ENCODE data around the gene MED12L.

MED12L gene

GRCh38 chr3:151327571-151328198, 242.2 kb downstream of the MED12L start:
- in situ Hi-C loops (cut with MboI; ENCODE audit: low pct_unique_long_range_greater_than_20kb, low sequenced_read_pairs, unreplicated experiment): no loop called here
- TF ChIP-seq, protein P1, sequence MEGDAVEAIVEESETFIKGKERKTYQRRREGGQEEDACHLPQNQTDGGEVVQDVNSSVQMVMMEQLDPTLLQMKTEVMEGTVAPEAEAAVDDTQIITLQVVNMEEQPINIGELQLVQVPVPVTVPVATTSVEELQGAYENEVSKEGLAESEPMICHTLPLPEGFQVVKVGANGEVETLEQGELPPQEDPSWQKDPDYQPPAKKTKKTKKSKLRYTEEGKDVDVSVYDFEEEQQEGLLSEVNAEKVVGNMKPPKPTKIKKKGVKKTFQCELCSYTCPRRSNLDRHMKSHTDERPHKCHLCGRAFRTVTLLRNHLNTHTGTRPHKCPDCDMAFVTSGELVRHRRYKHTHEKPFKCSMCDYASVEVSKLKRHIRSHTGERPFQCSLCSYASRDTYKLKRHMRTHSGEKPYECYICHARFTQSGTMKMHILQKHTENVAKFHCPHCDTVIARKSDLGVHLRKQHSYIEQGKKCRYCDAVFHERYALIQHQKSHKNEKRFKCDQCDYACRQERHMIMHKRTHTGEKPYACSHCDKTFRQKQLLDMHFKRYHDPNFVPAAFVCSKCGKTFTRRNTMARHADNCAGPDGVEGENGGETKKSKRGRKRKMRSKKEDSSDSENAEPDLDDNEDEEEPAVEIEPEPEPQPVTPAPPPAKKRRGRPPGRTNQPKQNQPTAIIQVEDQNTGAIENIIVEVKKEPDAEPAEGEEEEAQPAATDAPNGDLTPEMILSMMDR (IDR thresholded peaks at IDR 0.05; ENCODE audit: extremely low read depth, insufficient read depth, missing control alignments): peak; percentile 53

DNA sequence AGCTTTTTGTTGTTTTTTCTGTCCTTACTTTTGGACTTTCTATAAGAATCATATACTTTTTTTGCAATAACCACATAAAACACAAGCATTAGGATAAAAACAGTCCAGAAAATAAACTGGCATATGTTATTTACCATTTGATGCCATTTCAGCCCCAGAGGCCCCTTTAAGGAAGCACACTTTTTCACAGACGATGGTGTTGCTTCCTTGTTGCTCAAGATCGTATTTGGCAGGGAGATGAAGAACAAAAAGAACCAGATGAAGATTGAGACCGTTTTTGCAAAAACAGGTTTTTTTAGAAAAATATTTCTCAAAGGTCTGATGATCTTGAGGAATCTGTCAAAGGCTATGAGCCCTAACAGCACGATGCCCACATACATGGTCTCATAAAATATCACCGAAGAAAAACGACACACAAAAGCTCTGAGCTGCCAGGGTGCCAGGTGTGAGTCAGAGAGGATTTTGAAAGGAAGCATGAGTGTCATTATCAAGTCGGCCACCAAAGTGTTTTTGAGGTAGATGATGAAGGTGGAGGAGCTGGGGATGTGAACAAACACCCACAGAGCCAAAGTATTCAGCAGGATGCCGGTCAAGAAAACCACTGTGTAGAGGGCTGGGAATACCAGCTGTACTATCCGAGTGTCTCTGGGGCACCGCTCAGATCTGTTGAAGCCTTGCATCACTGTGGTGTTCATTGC, 243.0 kb downstream of the MED12L start:
- DNase-seq (ENCODE audit: low spot score): no peak
- TF ChIP-seq, protein P1 (IDR thresholded peaks at IDR 0.05; ENCODE audit: extremely low read depth, insufficient read depth, missing control alignments): no peak
- in situ Hi-C loops (cut with MboI; ENCODE audit: low pct_unique_long_range_greater_than_20kb, low sequenced_read_pairs, unreplicated experiment): no loop called here

More at GRCh38 chr3:151327571-151328198, 242.2 kb downstream of the MED12L start:
- peak; percentile 18 for DNase-seq (ENCODE audit: low spot score)

DNA sequence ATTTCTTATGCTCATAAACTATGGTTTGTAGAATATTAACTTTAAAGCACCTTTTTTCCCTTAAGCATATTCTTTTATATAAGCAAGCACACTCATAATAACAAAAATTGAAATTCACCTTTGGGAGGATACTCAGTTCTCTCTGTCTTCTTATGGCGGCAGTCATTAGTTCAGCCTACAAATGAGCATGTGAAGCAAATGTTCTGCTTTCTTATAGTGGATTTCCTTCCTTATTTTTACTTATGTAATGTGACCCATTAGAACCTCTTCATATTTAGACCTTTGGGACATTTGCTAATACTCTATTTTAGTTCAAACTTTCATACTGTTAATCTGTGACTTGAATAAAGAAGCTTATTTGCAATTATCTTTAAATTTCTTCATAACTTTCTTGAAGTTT, 243.9 kb downstream of the MED12L start, which contains the start of gene P2RY13:
P2RY13 (minus strand) TSS at position 187 of the 400 bp plus-strand sequence; CDS start at position 166, 21 bp downstream.
- TF ChIP-seq, protein P1 (IDR thresholded peaks at IDR 0.05; ENCODE audit: extremely low read depth, insufficient read depth, missing control alignments): no peak
- in situ Hi-C loops (cut with MboI; ENCODE audit: low pct_unique_long_range_greater_than_20kb, low sequenced_read_pairs, unreplicated experiment): no loop called here
- no peak for DNase-seq (ENCODE audit: low spot score)

- in situ Hi-C loops (cut with MboI; ENCODE audit: low pct_unique_long_range_greater_than_20kb, low sequenced_read_pairs, unreplicated experiment): no loop called here
- DNase-seq (ENCODE audit: low spot score): no peak
- TF ChIP-seq, protein P1 (IDR thresholded peaks at IDR 0.05; ENCODE audit: extremely low read depth, insufficient read depth, missing control alignments): no peak
These were observed 244.9 kb downstream of the MED12L start for GRCh38 chr3:151330379-151330778.

DNA sequence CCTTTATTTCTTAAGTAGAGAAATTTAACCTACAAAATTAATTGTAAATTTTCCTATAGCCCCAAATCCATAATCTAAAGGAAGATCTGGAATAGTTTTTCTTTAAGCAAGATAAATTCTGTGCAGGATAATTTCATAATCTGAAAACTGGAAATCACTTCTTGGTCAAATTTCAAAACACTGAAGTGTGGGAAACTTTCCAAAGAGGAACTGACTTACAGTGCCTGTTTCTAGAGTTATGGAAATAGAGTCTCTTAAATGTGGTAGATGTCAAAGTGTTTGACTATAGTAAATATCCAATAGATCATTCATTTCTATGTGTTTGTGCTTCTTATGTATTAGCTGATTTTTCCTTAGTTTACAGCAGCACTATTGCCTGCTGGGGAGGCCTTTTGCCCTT, 245.4 kb downstream of the MED12L start:
- DNase-seq (ENCODE audit: low spot score): no peak

DNA sequence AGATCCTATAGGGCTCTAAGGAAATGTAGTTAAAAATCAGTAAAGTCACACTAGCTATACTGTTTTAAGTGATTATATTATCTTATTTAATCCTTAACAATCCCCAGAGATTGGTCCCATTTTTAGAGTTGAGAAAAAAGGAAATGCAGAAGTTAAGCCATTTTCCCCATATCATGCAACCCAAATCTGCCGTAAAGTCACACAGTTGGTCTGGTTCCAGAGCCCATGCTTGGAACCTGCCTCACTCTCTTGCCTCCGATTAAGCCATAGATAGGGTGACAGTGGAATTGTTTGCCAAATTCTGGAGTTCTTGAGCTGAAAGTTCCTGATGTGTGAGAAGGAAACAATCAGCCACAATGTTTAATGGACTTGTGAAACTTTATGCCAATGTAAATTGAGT, 246.2 kb downstream of the MED12L start:
- TF ChIP-seq, protein P1 (IDR thresholded peaks at IDR 0.05; ENCODE audit: extremely low read depth, insufficient read depth, missing control alignments): no peak
- in situ Hi-C loops (cut with MboI; ENCODE audit: low pct_unique_long_range_greater_than_20kb, low sequenced_read_pairs, unreplicated experiment): no loop called here
- no peak for DNase-seq (ENCODE audit: low spot score)

More for the DNA sequence above, 245.4 kb downstream of the MED12L start:
- in situ Hi-C loops (cut with MboI; ENCODE audit: low pct_unique_long_range_greater_than_20kb, low sequenced_read_pairs, unreplicated experiment): no loop called here
- TF ChIP-seq, protein P1 (IDR thresholded peaks at IDR 0.05; ENCODE audit: extremely low read depth, insufficient read depth, missing control alignments): no peak

All from GM13977 (cell line).